Fibroblast of lung (primary cell): ENCODE data around the gene PRKCA. TPM values are rescaled to one million over a fixed set of nuclear protein-coding genes. Genes with fewer than 3 reads are reported as not detected.
"Not testable (repeated sequence)": the region's sequence is repeated elsewhere in the genome, so short reads cannot be mapped to it uniquely, and the experiment has no call there.

Experiments
- DNase-seq, 2 donors: peaks; one replicate each; pipeline versions ENCODE4 v3.0.0 to v3.0.0-alpha.2; 2010; ENCODE audit warnings: low read depth in 2 of 2
- H2AFZ ChIP-seq: 2 replicates; pipeline ENCODE4 v1.5.1; 2012; ENCODE audit warnings: low read length, control low read depth, inconsistent platforms
- H3K27ac ChIP-seq: 2 replicates; pipeline ENCODE4 v1.5.1; 2011; ENCODE audit warnings: low read length, control low read depth; ENCODE audit not compliant: insufficient read depth
- H3K27me3 ChIP-seq: 2 replicates; pipeline ENCODE4 v1.5.1; 2011; ENCODE audit warnings: mild to moderate bottlenecking, low read length; ENCODE audit not compliant: control insufficient read depth, insufficient read depth
- H3K36me3 ChIP-seq: 2 replicates; pipeline ENCODE4 v1.5.1; 2011; ENCODE audit warnings: low read length; ENCODE audit not compliant: control insufficient read depth, insufficient read depth
- H3K4me1 ChIP-seq: 2 replicates; pipeline ENCODE4 v1.5.1; 2011; ENCODE audit warnings: low read length; ENCODE audit not compliant: control insufficient read depth, insufficient read depth; ENCODE audit errors: extremely low read depth
- H3K4me2 ChIP-seq: 2 replicates; pipeline ENCODE4 v1.5.1; 2011; ENCODE audit warnings: low read length, control low read depth; ENCODE audit not compliant: insufficient read depth; ENCODE audit errors: extremely low read depth
- H3K4me3 ChIP-seq, 4 experiments: fragments of 200-600 bp in 1 of 4; sonication (generic) in 1 of 4; replicated peaks in 1 of 4; 2 replicates each; pipeline ENCODE4 v1.5.1; 2011 to 2016; ENCODE audit warnings: low read length in 4 of 4, low read depth in 3 of 4, mild to moderate bottlenecking in 3 of 4, control low read depth in 2 of 4, inconsistent platforms in 1 of 4, mixed read lengths in 1 of 4; ENCODE audit not compliant: insufficient read depth in 1 of 4; ENCODE audit errors: control extremely low read depth in 1 of 4
- H3K79me2 ChIP-seq: 2 replicates; pipeline ENCODE4 v1.5.1; 2012; ENCODE audit warnings: mild to moderate bottlenecking, low read length, inconsistent platforms; ENCODE audit not compliant: control insufficient read depth, insufficient read depth
- H3K9ac ChIP-seq: 2 replicates; pipeline ENCODE4 v1.5.1; 2011; ENCODE audit warnings: mild to moderate bottlenecking, low read length, control low read depth; ENCODE audit not compliant: insufficient read depth
- H3K9me3 ChIP-seq: 2 replicates; pipeline ENCODE4 v1.5.1; 2012; ENCODE audit warnings: low read depth, low read length; ENCODE audit not compliant: control insufficient read depth, insufficient read depth
- H4K20me1 ChIP-seq: 2 replicates; pipeline ENCODE4 v1.5.1; 2011; ENCODE audit warnings: low read length; ENCODE audit not compliant: control insufficient read depth, insufficient read depth; ENCODE audit errors: extremely low read depth
- CTCF ChIP-seq, 2 donors: IDR thresholded peaks in 1 of 2; conservative IDR thresholded peaks in 1 of 2; 1 replicate in 1 of 2; 2 replicates in 1 of 2; pipeline ENCODE4 v1.5.1; 2011 to 2012; ENCODE audit warnings: low read length in 2 of 2, control low read depth in 1 of 2, inconsistent platforms in 1 of 2, low read depth in 1 of 2, mild to moderate bottlenecking in 1 of 2
- EZH2 ChIP-seq: IDR thresholded peaks from 2 replicates; pipeline ENCODE4 v1.5.1; 2012; ENCODE audit warnings: low read length, control low read depth, mild to moderate bottlenecking; ENCODE audit errors: missing control alignments
- polyA plus RNA-seq, 2 donors: library from polyadenylated mRNA; depleted of rRNA in 1 of 2; stranded (reverse) in 1 of 2; unstranded in 1 of 2; fragments of >200 nt; gene quantifications; 2 replicates each; pipeline ENCODE4 v1.2.1, GENCODE V29; 2011 to 2012; ENCODE audit warnings: missing spikeins in 1 of 2
- total RNA-seq: library from RNA; depleted of rRNA; stranded (reverse); fragments of >200 nt; gene quantifications from 2 replicates; pipeline ENCODE4 v1.2.1, GENCODE V29; 2014

Gene PRKCA
- total and polyA plus RNA-seq, 2 donors (not counting 1 experiment from before 2014, with no cell fraction given), result 34.0 to 74.2 TPM

GRCh38 chr17:66398617-66399016 lies 96.2 kb downstream of the PRKCA start:
- Histone ChIP-seq H3K4me1 (no peaks in the 10 kb centered on the region), H2AFZ (no peak overlapping the region), H3K4me2 (no peak overlapping the region), H3K9ac (no peak overlapping the region), H3K36me3 (no peaks in the 10 kb centered on the region), H3K27ac (no peak overlapping the region), H3K79me2 (peaks cover 65% of the 10 kb centered on the region), H3K9me3 (no peaks in the 10 kb centered on the region), H3K27me3 (no peaks in the 10 kb centered on the region), H3K4me3 (no peak overlapping the region), H4K20me1 (no peaks in the 10 kb centered on the region)
- TF ChIP-seq EZH2, result no peak
- TF ChIP-seq CTCF (conservative IDR thresholded peaks at IDR 0.05 in 1 of 2, IDR thresholded peaks at IDR 0.05 in 1 of 2; ENCODE audit: low read depth in 1 of 2, low read length in 2 of 2), result no peak
- no peak for DNase-seq

- no peaks in the 10 kb centered on the region for H4K20me1 ChIP-seq
- H3K4me1 ChIP-seq, result peaks cover 7% of the 10 kb centered on the region
- H3K36me3 ChIP-seq, result no peaks in the 10 kb centered on the region
- no peak overlapping the region for H3K4me3 ChIP-seq
- H3K79me2 ChIP-seq, result peaks cover 65% of the 10 kb centered on the region
- H3K27ac ChIP-seq, result no peak overlapping the region
- DNase-seq, result no peak
- H3K4me2 ChIP-seq, result no peak overlapping the region
- no peak overlapping the region for H2AFZ ChIP-seq
- H3K9ac ChIP-seq, result no peak overlapping the region
- no peaks in the 10 kb centered on the region for H3K27me3 ChIP-seq
- no peaks in the 10 kb centered on the region for H3K9me3 ChIP-seq
- TF ChIP-seq CTCF (conservative IDR thresholded peaks at IDR 0.05 in 1 of 2, IDR thresholded peaks at IDR 0.05 in 1 of 2; ENCODE audit: low read depth in 1 of 2, low read length in 2 of 2) (no peak), EZH2 (no peak)
Measured at GRCh38 chr17:66399441-66399840, 97.0 kb downstream of the PRKCA start.

GRCh38 chr17:66400041-66400688 lies 97.8 kb downstream of the PRKCA start:
- not testable (repeated sequence) for H3K4me2 ChIP-seq, H3K27ac ChIP-seq, H3K27me3 ChIP-seq, H2AFZ ChIP-seq, H4K20me1 ChIP-seq, H3K9ac ChIP-seq, H3K36me3 ChIP-seq, DNase-seq, H3K4me1 ChIP-seq, H3K9me3 ChIP-seq, H3K4me3 ChIP-seq
- peaks cover 69% of the 10 kb centered on the region for H3K79me2 ChIP-seq
